Tongue (tissue), 2 donors: ENCODE measurements around the gene HOXD1. TPM values are rescaled to one million over a fixed set of nuclear protein-coding genes. Genes with fewer than 3 reads are reported as not detected.
A peak's percentile ranks its signal among the peaks of the same experiment; 100 is the strongest.

Experiments used
- DNase-seq: peaks from one replicate; pipeline ENCODE4 v3.0.0-alpha.2; 2015
- total RNA-seq: library from RNA; depleted of rRNA; stranded (reverse); fragments of >200 nt; gene quantifications from one replicate; pipeline ENCODE4 v1.2.3, GENCODE V29; 2014

The HOXD1 gene
- total RNA-seq, 1 donor from 2014 or later = not detected

DNA sequence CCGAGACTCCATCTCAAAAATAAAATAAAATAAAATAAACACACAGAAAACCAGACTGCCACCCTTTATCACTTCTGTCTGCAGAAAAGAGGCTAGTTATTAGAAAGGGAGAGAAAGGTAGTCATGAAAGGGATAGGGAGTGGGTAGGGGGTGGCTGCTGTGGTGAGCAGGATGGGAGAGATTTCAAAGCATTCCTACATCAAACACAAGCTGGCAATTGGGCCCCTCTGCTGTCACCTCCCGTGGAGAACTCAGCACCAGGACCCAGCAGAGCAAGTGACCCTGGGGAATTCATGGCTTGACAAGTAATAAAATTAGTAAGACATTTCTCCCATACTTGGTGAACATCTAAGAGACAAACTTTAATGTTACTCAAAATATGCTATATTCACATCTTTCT is 3.7 kb upstream of the HOXD1 start:
- no peak for DNase-seq

DNA sequence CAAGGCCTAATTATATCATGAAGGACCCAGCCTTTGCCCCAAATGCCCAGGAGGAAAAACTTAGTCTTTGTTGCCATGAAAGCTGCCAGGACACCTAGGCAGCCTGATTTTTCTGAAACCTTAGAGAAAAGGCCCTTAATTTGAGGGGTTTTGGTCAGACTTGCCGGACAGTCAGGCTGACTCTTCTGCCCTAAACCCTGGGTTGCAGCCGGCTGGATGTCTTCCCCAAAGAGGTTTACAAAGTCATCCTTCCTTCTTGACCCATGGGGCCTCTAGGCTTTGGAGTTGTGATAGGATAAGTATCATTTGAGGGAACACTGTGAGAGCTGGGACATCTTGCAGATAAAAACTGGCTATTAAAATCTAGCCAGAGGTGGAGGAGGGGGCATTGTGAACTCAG is 2.4 kb upstream of the HOXD1 start:
- DNase-seq = no peak

DNA sequence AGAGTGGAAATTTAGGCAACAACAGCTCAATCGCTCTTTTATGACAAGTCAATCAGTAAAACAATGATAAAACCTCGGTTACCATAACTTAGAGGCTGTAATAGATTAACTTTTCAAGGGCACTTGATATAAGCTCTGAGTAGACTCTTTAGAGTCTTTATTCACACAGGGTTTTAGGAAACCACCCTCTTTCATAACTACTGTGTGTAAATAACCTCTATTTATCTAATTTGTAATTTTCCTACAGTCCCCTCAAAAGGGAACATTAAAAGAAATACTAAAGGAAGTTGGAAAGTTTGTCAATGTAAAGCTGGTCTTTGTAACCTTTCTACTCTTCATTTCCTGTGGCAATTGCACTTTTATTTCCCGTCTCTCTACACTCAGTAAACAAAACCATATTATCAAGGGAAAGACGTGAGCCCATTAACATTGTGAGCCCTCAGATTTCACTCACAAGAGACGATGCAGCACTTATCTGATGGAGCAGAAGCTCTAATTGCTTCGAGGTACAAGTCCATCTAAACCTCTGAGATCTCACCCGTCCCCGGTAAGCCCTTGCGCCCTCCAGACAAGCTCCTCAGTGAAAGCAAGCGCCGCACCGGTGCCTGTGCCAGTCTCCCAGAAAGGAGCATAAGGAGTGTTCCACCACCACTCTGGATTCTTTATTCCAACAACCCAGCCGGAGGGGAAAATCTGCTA is 1.1 kb upstream of the HOXD1 start:
- no peak for DNase-seq

DNA sequence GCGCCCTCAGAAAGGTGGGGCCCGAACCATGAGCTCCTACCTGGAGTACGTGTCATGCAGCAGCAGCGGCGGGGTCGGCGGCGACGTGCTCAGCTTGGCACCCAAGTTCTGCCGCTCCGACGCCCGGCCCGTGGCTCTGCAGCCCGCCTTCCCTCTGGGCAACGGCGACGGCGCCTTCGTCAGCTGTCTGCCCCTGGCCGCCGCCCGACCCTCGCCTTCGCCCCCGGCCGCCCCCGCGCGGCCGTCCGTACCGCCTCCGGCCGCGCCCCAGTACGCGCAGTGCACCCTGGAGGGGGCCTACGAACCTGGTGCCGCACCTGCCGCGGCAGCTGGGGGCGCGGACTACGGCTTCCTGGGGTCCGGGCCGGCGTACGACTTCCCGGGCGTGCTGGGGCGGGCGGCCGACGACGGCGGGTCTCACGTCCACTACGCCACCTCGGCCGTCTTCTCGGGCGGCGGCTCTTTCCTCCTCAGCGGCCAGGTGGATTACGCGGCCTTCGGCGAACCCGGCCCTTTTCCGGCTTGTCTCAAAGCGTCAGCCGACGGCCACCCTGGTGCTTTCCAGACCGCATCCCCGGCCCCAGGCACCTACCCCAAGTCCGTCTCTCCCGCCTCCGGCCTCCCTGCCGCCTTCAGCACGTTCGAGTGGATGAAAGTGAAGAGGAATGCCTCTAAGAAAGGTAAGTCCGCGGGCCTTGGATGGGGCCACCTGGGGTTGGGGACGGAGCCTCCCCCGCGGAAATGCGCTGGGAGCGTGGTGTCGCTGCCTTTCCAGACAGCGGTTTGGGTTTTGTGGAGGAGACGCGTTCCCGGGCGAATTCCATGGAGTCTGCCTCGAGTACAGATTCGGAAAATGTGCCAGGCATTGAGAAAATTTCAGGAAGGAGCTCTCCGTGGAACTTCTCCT is 559 bp downstream of the HOXD1 start:
- DNase-seq = no peak

DNA sequence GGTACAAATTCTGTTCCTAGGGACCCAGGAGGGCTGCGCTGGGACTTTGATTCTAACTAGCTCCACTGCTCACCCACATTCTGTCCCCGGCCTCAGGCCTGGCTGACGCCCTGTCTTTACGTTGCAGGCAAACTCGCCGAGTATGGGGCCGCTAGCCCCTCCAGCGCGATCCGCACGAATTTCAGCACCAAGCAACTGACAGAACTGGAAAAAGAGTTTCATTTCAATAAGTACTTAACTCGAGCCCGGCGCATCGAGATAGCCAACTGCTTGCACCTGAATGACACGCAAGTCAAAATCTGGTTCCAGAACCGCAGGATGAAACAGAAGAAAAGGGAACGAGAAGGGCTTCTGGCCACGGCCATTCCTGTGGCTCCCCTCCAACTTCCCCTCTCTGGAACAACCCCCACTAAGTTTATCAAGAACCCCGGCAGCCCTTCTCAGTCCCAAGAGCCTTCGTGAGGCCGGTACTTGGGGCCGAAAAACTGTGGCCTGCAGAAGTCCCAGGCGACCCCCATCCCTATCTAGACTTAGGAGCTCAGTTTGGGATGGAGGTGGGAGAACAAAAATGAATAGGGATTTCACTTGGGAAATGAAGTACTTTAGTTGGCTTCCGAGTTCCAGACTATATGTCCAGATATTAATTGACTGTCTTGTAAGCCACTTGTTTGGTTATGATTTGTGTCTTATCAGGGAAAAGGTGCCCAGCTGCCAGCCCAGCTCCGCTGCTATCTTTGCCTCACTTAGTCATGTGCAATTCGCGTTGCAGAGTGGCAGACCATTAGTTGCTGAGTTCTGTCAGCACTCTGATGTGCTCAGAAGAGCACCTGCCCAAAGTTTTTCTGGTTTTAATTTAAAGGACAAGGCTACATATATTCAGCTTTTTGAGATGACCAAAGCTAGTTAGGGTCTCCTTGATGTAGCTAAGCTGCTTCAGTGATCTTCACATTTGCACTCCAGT is 1.5 kb downstream of the HOXD1 start:
- DNase-seq = no peak

DNA sequence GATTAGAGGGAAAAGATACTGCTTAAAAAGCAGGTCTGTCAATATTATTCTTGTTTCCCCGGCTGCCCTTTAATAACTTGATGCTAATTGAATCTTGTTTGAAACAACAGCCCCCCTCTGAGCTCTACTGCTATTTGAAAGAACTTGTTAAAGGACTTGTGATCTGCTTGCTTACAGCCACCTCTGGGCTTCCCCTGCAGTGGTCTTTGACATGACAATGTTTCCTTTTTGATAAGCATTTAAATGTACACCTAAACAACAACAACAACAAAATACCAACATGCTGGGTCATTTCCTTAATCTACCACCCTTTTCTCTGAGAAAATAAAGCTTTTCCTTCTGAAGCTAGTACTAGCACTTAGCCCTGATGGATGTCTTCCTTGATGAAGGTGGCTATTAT is 3.9 kb downstream of the HOXD1 start:
- DNase-seq = no peak

DNA sequence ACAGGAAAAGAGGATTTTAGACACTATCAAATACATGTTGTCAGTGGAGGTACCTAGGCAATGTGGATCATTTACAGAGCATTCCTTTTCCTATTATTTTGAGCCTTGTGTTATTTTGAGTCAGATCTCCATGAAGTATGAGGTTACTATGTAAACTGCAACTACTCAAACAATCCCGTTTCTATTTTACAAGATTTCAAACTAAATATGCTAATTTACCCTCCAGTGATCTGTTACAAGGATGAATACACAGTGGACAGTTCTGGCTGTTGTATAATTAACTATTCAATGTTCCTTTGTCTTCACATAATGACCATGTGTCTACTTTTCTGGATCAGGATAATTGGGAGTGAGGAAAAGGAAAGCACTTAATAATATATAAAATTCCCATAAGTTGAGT is 4.6 kb downstream of the HOXD1 start:
- DNase-seq = no peak

DNA sequence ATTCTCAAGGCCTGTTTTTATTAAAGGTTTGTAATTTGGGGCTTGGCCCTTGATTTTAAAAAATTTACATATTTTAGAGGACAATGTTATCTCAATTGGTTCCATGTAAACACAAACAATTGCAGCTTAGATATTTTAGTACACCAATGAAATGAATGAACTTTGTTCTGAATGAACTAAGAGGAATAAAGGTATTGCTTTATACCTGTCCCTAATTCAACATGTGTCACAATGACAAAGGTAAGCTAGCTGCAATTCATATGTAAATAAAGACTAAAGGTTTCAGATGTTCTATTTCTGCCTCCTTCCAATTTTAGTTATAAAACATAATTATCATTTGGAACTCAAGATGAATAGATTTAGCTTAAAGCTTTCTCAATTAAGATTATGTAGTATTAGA is 11.4 kb downstream of the HOXD1 start:
- no peak for DNase-seq

DNA sequence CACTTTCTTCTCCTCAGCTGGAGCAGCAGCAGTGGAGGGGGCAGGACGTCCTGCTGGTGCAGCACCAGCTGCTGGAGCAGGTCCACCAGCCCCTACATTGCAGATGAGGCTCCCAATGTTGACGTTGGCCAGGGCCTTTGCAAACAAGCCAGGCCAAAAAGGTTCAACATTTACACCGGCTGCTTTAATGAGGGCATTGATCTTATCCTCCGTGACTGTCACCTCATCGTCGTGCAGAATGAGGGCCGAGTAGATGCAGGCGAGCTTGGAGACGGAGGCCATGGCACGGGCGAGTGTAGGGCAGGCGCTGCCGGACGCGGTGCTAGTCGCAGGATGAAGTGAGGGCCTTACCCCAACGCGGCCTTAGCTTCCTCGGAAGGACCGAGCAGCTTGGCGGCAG is 12.5 kb downstream of the HOXD1 start:
- no peak for DNase-seq

DNA sequence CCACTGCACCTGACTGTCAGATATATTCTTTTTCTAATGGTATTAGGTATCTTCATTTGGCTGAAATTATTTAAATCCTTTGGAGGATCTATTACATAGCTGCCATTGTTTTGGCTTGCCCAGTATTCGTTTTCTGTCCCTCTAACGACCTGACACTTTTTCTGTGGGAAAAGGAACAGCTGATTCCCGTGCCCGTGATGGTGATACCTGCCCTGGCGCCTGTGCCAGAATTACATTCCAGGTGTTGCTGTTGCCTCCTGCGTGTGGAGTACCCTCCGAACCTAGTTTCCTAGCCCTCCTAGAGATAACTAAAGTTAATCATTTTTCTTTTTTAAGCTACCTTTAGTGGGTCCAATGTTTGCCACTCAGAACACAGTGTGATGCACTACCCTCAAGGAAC is 14.0 kb downstream of the HOXD1 start:
- no peak for DNase-seq

DNA sequence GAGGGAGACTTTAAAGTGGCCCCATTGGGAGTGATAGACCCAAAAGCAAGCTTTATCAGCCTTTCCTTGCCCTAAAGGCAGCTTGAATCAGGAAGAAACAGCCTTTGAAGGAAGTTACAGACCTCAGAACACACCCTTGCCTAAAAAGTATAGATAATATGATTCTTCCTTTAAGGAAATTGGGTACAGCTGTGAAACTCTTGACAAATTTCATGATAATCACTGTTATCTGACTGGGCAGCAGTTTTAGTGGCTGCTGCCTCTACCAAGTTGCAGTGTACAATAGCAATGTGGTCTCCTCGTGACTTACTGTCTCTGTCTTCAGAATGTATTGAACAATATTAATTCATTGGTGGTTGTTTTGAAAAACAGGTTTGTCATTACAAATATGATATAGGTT is 16.7 kb downstream of the HOXD1 start:
- no peak for DNase-seq

DNA sequence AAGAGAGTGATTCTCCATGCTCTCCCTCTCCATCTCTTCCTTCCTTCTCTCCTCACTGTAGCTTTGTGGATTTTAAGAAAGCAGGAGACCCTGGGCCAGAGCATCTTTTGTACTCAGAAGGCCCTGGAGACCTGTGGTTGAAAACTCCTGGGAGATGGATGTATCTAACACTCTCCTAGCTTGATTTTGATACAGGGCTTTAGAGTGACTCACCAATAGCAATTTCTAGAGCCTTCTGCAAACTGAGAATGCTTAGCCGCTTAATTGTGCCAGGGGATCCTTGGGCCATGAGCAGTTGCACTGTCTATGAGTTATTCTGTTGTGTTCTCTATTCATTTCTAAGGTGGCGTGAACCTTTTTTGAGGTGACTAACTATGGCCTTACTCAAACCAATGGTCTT is 17.7 kb downstream of the HOXD1 start:
- no peak for DNase-seq

DNA sequence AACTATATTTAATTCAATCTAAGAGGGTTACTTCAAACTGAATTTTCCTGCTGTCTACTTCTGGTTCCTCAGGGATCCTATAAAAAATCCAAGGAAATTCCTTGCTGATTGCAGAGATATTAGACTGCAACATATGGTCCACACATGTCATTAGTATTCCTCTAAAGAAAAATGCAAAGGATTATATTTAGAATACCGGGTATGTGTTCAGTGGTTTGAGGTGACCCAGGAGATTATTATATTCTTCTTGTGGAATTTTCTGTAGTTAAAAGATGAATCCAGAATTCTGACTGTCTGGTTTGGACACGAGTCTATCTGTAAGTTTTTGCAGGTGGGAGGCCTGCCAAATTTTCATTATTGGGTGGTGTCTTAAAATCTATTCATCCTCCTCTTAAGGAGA is 18.2 kb downstream of the HOXD1 start:
- peak; percentile 10 for DNase-seq

DNA sequence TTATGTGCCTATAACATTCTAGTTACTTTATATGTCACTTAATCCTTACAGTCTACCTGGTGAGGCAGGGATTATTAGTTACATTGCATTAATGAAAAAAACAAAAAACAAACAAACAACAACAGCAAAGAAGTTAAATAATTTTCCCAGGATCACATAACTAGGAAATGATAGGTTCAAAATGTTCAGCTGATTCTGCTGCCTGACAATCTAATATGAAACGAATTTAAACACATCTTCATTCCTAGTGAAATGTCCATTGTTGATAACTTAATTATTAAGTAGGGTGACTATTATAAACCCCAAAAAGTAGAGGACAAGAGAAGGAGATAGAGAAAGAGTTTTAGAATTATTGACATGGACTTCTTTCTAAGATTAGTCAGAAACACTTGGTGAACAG is 22.6 kb downstream of the HOXD1 start:
- DNase-seq = no peak

DNA sequence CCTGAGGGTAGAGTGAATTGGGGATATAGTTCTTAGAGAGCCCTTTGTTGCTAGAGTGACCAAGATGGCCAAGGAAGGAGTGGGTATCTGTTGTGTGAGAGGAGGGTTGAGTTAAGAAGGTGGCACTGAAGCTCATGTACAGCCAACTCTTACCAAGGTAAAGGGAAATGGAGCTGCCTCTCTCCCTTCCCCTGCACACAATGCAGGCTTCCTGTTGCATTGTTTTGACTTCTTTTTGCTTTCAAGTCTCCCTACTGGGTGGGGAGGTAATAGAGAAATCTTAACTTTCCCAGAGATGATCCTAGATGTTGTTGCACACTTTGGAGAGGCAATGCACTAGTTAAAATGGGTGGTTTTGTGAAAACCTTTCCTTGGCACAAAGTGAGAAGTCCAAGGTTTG is 23.8 kb downstream of the HOXD1 start:
- no peak for DNase-seq

DNA sequence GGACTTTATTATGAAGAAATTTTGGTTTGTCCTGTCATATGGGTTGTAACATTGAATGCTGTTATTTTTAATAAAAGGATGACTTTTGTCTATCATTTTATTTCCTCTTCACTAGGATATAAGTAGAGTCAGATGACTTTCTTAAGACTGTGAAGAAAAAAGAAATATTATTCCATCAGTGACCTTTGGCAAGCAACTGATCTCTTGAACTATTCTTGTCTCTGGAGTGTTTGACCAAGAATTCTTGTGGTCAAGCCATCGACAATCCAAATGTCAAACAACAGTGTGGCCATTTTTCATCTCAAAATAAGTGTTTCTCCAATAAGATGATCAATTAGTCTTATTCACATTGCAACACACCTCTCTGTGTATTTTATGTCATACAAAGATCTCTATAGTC is 24.9 kb downstream of the HOXD1 start:
- no peak for DNase-seq

DNA sequence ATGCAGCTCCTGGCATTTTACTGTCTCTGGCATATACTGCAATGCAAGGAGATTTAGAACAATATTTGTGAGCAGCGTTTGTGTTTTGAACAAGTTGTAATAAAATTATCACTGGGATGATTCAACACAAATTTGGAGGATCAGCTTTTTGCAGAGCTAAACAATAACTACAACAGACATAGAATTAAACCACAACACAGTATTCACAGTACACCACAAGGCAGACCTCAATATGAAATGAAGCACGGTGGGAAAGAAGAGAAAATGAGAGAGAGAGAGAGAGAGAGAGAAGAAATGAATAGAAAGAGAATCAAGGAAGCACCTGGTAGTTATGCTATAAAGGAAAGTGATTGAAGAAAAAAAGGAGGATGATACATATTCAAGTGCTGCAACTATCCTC is 39.4 kb downstream of the HOXD1 start:
- no peak for DNase-seq

DNA sequence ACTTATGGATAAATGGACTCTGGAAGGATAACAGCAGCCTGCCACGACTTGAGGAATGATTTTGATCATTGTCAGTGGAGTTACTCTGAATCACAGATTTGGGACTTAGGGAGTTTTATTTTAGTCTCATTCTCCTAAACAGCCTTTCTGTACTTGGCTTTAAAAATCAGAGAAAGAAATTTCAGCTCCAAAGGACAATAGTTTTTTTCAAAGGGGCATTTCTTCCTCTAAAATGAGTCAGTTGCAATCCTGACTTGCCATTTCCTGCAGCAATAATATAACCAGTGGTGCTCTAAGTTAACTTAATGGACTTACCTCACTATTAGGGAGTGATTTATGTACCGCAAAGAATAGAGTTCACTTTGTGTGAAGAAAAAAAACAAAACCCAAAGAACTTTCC is 45.7 kb downstream of the HOXD1 start:
- DNase-seq = no peak

DNA sequence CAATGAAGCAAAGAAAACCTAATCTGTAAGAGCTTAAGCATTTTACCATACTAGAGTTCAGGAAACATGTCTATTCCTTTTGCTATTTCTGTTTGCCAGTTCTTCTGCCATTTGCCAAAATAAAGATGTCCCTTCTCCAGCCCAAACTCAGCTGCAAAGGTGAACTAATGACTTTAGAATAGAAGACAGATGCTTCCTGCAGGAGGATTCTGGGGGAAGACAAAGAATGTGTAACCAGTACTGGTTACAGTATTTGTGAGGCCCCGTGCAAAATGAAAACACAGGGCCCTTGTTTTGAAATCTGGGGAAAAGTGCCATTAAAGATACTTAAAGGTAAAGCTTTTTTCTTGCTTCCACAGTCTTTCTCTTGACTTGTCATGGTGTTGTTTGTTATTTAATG is 46.5 kb downstream of the HOXD1 start:
- DNase-seq = no peak

DNA sequence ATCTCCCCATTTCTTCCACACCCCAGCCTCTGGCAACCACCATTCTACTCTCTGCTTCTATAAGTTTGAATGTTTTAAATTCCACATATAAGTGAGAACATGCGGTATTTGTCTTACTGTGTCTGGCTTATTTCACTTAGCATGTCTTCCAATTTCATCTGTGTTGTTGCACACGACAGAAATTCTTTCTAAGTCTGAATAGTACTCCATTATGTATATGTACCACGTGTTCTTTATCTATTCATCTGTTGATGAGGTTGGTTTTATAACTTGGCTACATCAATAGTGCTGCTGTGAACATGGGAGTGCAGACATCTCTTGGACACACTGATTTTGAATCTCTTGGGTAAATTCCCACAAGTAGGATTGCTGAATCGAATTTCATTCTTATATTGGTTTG is 49.0 kb downstream of the HOXD1 start:
- DNase-seq = peak; percentile 14

DNA sequence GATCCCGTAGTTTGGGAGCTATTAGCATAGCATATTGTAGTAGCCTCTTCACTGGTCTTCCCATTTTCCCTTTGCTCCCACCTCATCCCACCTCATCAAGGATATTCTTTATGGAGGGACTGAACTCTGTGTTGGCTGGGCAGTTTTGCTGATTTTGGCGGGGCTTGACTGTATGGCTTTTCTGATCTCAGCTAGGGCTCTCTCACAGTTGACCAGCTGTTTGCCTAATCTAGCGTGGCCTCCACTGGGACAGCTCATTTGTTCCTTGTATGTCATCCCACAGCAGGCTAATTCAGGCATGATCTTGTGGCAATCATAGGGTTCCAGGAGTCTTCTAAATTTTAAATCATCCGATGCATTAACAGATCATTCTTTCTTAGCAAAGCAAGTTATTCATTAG is 50.6 kb downstream of the HOXD1 start:
- DNase-seq = peak; percentile 81

DNA sequence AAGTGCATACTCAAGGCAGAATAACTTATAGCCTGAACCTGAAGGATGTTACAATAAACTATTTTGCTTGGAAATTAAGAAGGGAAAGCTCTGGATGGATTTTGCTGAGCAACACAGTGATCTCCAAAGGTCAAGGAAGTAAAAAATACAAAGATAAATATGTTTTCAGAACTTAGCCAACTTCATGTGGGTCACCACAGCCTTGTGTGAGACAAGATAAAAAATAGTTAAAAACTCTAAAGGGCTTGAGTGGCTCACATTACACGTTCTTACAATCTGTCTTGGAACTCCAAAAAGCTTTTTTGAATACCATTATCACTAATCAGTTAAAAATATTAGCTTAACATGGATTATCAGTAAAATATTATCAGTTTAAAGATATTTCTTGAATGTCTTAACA is 51.8 kb downstream of the HOXD1 start:
- DNase-seq = no peak
